Measurements from ENCODE around the gene POU2F3.
"Not testable (repeated sequence)": the region's sequence is repeated elsewhere in the genome, so short reads cannot be mapped to it uniquely, and the experiment has no call there.

The POU2F3 gene

DNA sequence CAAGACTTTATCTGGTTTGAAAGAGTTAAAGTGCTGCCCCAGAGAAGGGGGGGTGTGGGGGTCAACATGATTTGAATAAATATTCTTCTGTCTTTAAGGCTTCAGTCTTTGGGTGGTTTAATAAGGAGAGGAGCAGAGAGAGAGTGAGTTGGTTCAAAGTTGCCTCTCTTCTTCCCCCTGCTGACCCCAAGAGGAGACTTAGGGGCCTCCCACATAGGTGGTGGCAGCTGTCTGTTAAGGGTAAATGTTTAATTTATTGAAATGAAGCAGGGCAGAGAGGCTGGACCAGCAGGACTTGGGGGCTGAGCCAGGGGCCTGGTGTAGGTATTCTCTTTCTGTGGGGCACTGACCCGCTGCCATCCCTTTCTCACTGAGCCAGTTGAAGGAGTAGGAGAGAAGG lies 5.5 kb downstream of the POU2F3 start:
- in situ Hi-C loops (cut with MboI; ENCODE audit: low sequenced_read_pairs, unreplicated experiment) = no loop called here
- TF ChIP-seq CTCF (IDR thresholded peaks at IDR 0.05; ENCODE audit: borderline replicate concordance, control extremely low read depth, extremely low read depth, insufficient read depth, missing control alignments) = no peak
- no peak for DNase-seq (ENCODE audit: low spot score)

- no peak for DNase-seq (ENCODE audit: low spot score)
- no peak for TF ChIP-seq CTCF (IDR thresholded peaks at IDR 0.05; ENCODE audit: borderline replicate concordance, control extremely low read depth, extremely low read depth, insufficient read depth, missing control alignments)
- in situ Hi-C loops (cut with MboI; ENCODE audit: low sequenced_read_pairs, unreplicated experiment) = no loop called here
Observed at GRCh38 chr11:120248551-120249278, 8.8 kb downstream of the POU2F3 start.

DNA sequence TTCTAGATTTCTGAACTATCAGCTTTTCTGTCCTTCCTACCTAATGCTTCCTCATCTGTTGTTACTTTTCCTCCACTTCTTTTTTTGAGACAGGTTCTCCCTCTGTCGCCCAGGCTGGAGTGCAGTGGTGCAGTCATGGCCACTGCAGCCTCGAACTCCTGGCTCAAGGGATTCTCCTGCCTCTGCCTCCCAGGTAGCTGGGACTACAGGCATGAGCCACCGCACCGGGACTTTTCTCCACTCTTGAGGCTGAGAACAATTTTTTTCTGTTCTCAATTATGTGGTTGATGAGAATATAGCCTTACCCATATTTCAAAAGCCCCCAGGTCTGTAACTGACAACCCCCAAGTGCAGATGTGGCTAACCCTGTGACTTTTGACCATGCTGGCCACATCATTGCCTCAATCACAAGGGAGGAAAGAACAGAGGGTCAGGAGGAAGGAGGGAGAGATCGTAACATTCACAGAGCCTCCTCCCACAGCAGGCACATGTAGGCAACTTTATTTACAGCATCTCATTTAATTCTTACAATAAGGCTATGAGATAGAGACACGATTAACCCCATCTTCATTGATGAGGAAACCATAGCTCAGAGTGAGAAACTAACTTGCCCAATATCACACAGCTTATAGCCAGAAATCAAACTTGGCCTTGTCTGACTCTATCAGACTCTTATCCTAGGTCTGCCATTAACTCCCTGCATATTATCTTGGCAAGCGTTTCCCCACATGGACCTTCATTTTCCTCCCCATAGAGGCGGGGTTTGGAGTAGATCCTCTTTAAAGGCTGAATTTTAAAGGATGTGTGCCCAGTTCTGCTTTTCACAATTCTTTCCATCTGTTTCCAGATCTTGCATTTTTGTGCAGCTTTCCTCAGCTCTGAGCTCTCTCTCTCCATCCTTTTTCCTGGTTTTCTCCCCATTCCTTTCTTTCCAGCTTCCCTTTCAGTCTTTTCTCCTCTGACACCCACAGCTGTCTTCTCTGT lies 9.6 kb downstream of the POU2F3 start:
- in situ Hi-C loops (cut with MboI; ENCODE audit: low sequenced_read_pairs, unreplicated experiment) = no loop called here
- TF ChIP-seq CTCF (IDR thresholded peaks at IDR 0.05; ENCODE audit: borderline replicate concordance, control extremely low read depth, extremely low read depth, insufficient read depth, missing control alignments) = no peak
- no peak for DNase-seq (ENCODE audit: low spot score)

DNA sequence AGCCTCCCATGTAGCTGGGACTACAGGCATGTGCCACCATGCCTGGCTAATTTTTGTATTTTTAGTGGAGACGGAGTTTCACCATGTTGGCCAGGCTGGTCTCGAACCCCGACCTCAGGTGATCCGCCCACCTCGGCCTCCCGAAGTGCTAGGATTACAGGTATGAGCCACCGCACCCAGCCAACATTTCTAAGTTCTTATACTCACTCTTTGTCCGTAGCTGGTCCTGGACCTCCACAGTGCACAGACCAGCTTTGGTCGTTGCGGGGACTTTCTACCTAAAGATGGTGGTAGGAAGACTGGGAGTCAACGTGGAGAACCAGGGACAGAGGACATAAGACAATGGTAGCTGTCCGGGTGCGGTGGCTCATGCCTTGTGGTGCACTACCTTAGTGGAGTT lies 13.4 kb downstream of the POU2F3 start:
- in situ Hi-C loops (cut with MboI; ENCODE audit: low sequenced_read_pairs, unreplicated experiment) = not testable (repeated sequence)

DNA sequence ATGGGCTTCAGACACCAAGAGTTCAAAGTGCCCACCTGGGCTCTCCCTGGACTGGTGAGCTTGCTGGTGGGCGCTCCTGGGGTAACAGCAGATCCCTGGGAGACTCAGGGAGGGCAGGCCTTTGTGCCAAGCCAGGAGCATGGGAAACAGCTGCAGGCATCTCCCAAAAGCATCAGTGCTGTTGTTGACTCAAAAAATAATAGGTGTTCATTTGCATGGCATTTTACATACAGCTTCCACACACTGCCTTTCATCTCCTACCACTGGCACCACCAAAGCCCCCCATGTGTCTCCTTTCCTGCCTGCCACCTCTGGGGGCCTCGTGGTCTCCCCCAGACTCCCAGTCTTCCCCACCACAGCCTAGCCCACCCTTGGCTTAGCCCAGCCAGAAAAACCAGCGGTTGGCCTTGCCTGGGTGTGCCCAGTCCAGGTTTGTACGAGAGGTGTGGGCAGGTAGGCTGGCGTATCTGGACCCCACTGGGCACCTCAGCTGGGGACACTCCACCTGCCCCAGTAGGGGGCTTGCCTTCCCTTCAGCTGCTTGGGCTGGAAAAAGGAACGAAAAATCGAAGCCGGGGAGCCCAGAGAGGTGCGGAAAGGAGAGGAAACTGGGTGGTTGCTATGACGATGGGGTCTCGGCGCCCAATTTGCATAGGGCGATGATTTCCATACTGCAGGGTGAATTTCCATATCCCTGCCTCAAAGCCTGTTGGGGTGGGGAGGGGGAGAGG lies 15.0 kb downstream of the POU2F3 start:
- in situ Hi-C loops (cut with MboI; ENCODE audit: low sequenced_read_pairs, unreplicated experiment) = no loop called here
- no peak for TF ChIP-seq CTCF (IDR thresholded peaks at IDR 0.05; ENCODE audit: borderline replicate concordance, control extremely low read depth, extremely low read depth, insufficient read depth, missing control alignments)

More for the DNA sequence above, 13.4 kb downstream of the POU2F3 start:
- DNase-seq (ENCODE audit: low spot score) = not testable (repeated sequence)

DNA sequence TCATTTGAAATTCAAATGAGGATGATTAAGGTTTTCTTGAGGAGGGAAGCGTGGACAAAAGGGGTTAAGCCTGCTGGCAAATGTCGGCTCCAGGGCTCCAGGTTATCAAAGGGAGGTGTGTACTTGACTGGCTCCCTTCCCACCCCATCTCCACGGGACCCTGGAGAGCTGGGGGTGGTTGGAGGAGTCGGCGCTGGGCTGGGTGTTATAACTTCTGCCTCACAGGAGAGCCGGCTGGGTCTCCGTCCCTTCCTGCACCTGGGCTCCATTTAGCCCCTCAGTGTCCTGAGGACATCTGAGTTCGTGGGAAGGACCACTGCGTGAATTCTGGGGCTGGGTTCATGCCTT lies 15.6 kb downstream of the POU2F3 start:
- in situ Hi-C loops (cut with MboI; ENCODE audit: low sequenced_read_pairs, unreplicated experiment) = no loop called here
- DNase-seq (ENCODE audit: low spot score) = no peak

More for the DNA sequence above, 15.0 kb downstream of the POU2F3 start:
- peak; percentile 70 for DNase-seq (ENCODE audit: low spot score)

More for the DNA sequence above, 15.6 kb downstream of the POU2F3 start:
- TF ChIP-seq CTCF (IDR thresholded peaks at IDR 0.05; ENCODE audit: borderline replicate concordance, control extremely low read depth, extremely low read depth, insufficient read depth, missing control alignments) = no peak
